HG02885 (cell line): ENCODE measurements around the gene FGFBP1.
"Not testable (repeated sequence)": the region's sequence is repeated elsewhere in the genome, so short reads cannot be mapped to it uniquely, and the experiment has no call there.

Experiments
- ATAC-seq: cut with Tn5 transposase; IDR thresholded peaks from one replicate; pipeline ENCODE4 v1.9.1; 2021; ENCODE audit warnings: mild to moderate bottlenecking; ENCODE audit not compliant: unreplicated experiment, poor library complexity

FGFBP1 gene

GRCh38 chr4:15947684-15948083 lies 9.1 kb upstream of the FGFBP1 start:
- ATAC-seq = no peak

GRCh38 chr4:15945516-15945915 lies 7.0 kb upstream of the FGFBP1 start:
- no peak for ATAC-seq

- no peak for ATAC-seq
Measured at GRCh38 chr4:15944895-15945294, 6.4 kb upstream of the FGFBP1 start.

- no peak for ATAC-seq
Measured at GRCh38 chr4:15942283-15942682, 3.7 kb upstream of the FGFBP1 start.

GRCh38 chr4:15938182-15938581 lies 358 bp downstream of the FGFBP1 start:
- no peak for ATAC-seq

GRCh38 chr4:15936495-15936894 lies 2.0 kb downstream of the FGFBP1 start:
- no peak for ATAC-seq

GRCh38 chr4:15935504-15936402 lies 2.8 kb downstream of the FGFBP1 start:
- ATAC-seq = no peak

- ATAC-seq = no peak
Measured at GRCh38 chr4:15934259-15934658, 4.3 kb downstream of the FGFBP1 start.

- no peak for ATAC-seq
Measured at GRCh38 chr4:15931451-15932210, 6.9 kb downstream of the FGFBP1 start.

GRCh38 chr4:15930314-15930713 lies 8.2 kb downstream of the FGFBP1 start:
- no peak for ATAC-seq

- no peak for ATAC-seq
Measured at GRCh38 chr4:15929540-15929939, 9.0 kb downstream of the FGFBP1 start.

- no peak for ATAC-seq
Measured at GRCh38 chr4:15928883-15929282, 9.7 kb downstream of the FGFBP1 start.

GRCh38 chr4:15926486-15926885 lies 12.1 kb downstream of the FGFBP1 start:
- no peak for ATAC-seq

GRCh38 chr4:15925830-15926229 lies 12.7 kb downstream of the FGFBP1 start:
- no peak for ATAC-seq

- ATAC-seq = no peak
Measured at GRCh38 chr4:15921592-15921932, 17.0 kb downstream of the FGFBP1 start.

GRCh38 chr4:15920723-15921591 lies 17.6 kb downstream of the FGFBP1 start:
- no peak for ATAC-seq

GRCh38 chr4:15918484-15919129 lies 19.9 kb downstream of the FGFBP1 start:
- no peak for ATAC-seq

- no peak for ATAC-seq
Measured at GRCh38 chr4:15917297-15917696, 21.2 kb downstream of the FGFBP1 start.

GRCh38 chr4:15916358-15916757 lies 22.2 kb downstream of the FGFBP1 start:
- ATAC-seq = not testable (repeated sequence)

GRCh38 chr4:15914736-15915135 lies 23.8 kb downstream of the FGFBP1 start:
- ATAC-seq = no peak
